ENCODE results near the gene AIG1.

DNA sequence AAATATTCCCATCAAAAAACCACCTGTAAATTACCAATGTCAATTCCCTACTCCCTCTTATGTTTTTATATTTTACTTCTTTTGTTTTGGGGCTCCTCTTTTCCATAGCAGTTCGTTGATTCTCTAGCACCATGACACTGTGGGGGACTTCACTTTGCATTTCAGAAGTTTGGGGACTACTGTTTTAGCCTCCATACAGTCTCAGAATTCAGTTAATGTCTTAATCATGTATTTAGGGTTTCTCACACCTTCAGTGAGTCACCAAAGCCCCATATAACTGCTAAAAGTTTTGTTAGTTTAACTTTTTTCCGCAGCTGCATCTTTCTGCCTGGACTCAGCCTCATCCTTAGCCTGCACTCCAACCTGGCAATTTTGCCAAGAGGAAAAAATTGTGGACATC lies 20.7 kb upstream of the AIG1 start:
- no peak for TF ChIP-seq POLR2A (IDR thresholded peaks at IDR 0.05; ENCODE audit: low read depth, low read length)
- no peak for TF ChIP-seq POLR2AphosphoS5 (IDR thresholded peaks at IDR 0.05; ENCODE audit: low read depth, low read length)
- TF ChIP-seq TAF1 (IDR thresholded peaks at IDR 0.05; ENCODE audit: borderline replicate concordance, low read depth, low read length): no peak

Data from GM12892 (cell line).